ENCODE measurements around the gene ZNF468.
"Not testable (repeated sequence)": the region's sequence is repeated elsewhere in the genome, so short reads cannot be mapped to it uniquely, and the experiment has no call there.

Gene ZNF468

DNA sequence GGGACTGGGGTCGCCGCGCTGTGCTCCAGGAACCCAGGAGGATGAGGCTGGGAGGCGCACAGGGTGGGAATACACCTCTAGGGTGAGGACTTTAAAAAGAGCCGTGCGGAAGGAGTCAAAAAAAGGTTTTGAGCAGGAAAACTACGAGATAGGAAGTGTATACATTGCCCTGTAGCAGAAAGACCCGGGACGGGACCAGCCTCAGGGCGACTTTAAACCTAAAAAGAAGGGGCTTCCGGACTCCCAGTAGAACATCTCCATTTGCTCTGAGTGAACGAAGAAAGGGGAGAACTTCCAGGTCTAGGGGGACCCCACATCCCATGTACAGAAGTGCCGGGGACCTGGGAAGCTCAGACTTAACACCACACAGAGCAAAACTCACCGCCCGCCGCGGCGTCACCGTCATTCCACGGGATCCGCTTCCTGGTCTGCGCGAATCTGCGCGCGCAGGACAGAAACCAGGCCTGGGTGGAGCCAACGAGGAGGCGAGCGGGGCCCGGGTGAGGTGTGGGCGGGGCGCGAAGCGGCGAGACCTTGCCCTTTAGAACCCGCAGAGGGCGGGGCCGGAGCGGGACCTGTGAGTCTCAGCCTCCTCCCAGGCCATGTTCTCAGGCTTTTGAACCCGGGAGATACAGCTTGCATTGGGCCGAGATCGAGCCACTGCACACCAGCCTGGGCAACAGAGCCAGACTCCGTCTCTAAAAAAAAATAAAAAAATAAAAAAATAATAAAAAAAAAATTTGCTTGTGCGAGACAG, 36.0 kb downstream of the ZNF468 start, which contains the start of gene ZNF28:
Gene ZNF28, minus strand, starts transcription at position 430 of the 757 bp plus-strand sequence. CDS start 3,675 bp downstream, outside the sequence.
- not testable (repeated sequence) for H4K5ac ChIP-seq (ENCODE audit: low read length); H3K36me3 ChIP-seq (ENCODE audit: control insufficient read depth, insufficient read depth, low read length); H2AK5ac ChIP-seq (ENCODE audit: low read length); H3K27ac ChIP-seq (ENCODE audit: low read depth, low read length); H3K27me3 ChIP-seq (ENCODE audit: insufficient read depth, low read length, poor library complexity); H3K79me2 ChIP-seq (ENCODE audit: control insufficient read depth, insufficient read depth, low read length); H3K18ac ChIP-seq (ENCODE audit: low read length); H3K4me1 ChIP-seq (ENCODE audit: control insufficient read depth, low read depth, low read length); H2BK120ac ChIP-seq (ENCODE audit: low read depth, low read length); H3K79me1 ChIP-seq (ENCODE audit: low read length); H3K23ac ChIP-seq (ENCODE audit: low read length); H2BK15ac ChIP-seq (replicated peaks; ENCODE audit: low read depth); H2BK5ac ChIP-seq (ENCODE audit: low read length); H3K4ac ChIP-seq (ENCODE audit: low read depth, low read length); H4K8ac ChIP-seq (ENCODE audit: low read depth, low read length)
- Histone ChIP-seq H3K4me3 (ENCODE audit: low read length) (peak within 1 kb of the TSS; percentile 65), H3K9ac (ENCODE audit: low read length) (peak within 1 kb of the TSS; percentile 73), H3K56ac (ENCODE audit: low read length) (peak within 1 kb of the TSS; percentile 73), H3K4me2 (ENCODE audit: low read length) (peak within 1 kb of the TSS; percentile 56)
- no CpG with 5 or more reads among the region's 44 CpGs for WGBS (ENCODE audit: extremely low coverage, insufficient coverage, low lambda C conversion rate)
- peak; percentile 53 for DNase-seq

DNA sequence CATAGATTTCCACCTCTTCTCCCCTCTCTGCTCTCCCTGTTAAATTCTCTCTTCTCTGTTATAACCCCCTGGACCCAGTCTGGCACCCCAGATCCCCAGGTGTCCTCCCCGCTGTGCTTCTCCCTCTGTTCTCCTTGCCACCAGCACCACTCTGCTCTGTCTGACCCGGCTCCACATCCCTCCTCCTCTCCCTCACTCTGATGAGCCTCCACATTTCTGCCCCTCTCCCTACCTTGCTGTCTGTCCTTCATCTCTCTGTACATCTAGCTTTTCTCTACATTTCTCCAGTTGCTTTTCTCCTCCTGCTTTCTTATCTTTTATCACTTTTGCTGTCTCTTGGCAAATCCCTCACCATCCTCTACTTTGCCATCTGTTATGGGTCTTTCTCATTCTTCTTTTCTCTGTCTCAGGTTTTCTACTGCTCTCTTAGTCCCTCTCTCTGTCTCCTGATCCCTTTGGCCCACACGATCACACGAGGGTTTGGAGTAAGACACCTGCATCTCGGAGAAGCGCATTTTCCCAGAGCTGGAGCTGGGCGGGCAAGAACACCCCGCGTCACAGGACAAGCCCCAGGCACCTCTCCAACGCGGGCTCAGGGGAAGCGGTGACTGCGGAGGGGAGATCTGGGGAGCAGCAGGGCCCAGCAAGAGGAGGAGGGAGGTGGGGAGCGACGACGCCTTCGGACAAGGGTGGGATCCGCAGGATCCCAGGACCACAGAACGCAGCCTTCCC, 36.8 kb downstream of the ZNF468 start:
- not testable (repeated sequence) for H3K18ac ChIP-seq (ENCODE audit: low read length); H2BK5ac ChIP-seq (ENCODE audit: low read length); H2BK15ac ChIP-seq (replicated peaks; ENCODE audit: low read depth); H3K4me1 ChIP-seq (ENCODE audit: control insufficient read depth, low read depth, low read length); H3K79me1 ChIP-seq (ENCODE audit: low read length); H3K23ac ChIP-seq (ENCODE audit: low read length); H4K5ac ChIP-seq (ENCODE audit: low read length); H3K4ac ChIP-seq (ENCODE audit: low read depth, low read length); DNase-seq; H4K8ac ChIP-seq (ENCODE audit: low read depth, low read length); H3K27ac ChIP-seq (ENCODE audit: low read depth, low read length); H2AK5ac ChIP-seq (ENCODE audit: low read length); H3K79me2 ChIP-seq (ENCODE audit: control insufficient read depth, insufficient read depth, low read length); H3K4me3 ChIP-seq (ENCODE audit: low read length); H3K27me3 ChIP-seq (ENCODE audit: insufficient read depth, low read length, poor library complexity); H2BK120ac ChIP-seq (ENCODE audit: low read depth, low read length); H3K36me3 ChIP-seq (ENCODE audit: control insufficient read depth, insufficient read depth, low read length)
- WGBS (ENCODE audit: extremely low coverage, insufficient coverage, low lambda C conversion rate), result no CpG with 5 or more reads among the region's 19 CpGs
- H3K56ac ChIP-seq (ENCODE audit: low read length), result peak overlapping the region; percentile 73
- H3K4me2 ChIP-seq (ENCODE audit: low read length), result peak overlapping the region; percentile 56
- H3K9ac ChIP-seq (ENCODE audit: low read length), result peak overlapping the region; percentile 73

DNA sequence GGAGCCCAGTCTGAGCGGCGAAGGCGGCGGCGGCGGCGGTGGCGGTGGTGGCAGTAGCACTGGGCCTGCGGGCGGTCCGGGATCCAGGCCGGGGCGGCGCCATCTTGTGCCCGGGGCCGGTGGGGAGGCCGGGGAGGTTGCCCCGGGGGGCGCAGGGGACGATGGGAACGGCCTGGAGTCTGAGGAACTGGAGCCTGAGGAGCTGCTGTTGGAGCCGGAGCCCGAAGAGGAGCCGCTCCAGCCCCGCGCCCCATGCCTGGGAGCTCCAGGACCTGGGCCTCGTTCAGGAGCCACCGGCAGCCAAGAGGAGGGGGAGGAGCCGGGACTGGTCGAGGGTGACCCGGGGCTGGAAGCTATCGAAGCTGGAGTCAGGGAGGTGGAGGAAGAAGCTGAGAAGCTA, 47.6 kb downstream of the ZNF468 start:
- Histone ChIP-seq H4K5ac (ENCODE audit: low read length) (no peak overlapping the region), H2BK15ac (replicated peaks; ENCODE audit: low read depth) (no peak overlapping the region), H3K4me3 (ENCODE audit: low read length) (no peak overlapping the region), H3K23ac (ENCODE audit: low read length) (no peak overlapping the region), H4K8ac (ENCODE audit: low read depth, low read length) (no peak overlapping the region), H3K27me3 (ENCODE audit: insufficient read depth, low read length, poor library complexity) (no peaks in the 10 kb centered on the region), H3K79me2 (ENCODE audit: control insufficient read depth, insufficient read depth, low read length) (no peaks in the 10 kb centered on the region), H3K79me1 (ENCODE audit: low read length) (no peaks in the 10 kb centered on the region), H3K56ac (ENCODE audit: low read length) (no peak overlapping the region), H3K4me2 (ENCODE audit: low read length) (no peak overlapping the region), H2BK120ac (ENCODE audit: low read depth, low read length) (no peak overlapping the region), H2BK5ac (ENCODE audit: low read length) (no peak overlapping the region), H3K27ac (ENCODE audit: low read depth, low read length) (no peak overlapping the region), H3K4ac (ENCODE audit: low read depth, low read length) (no peak overlapping the region), H3K4me1 (ENCODE audit: control insufficient read depth, low read depth, low read length) (no peaks in the 10 kb centered on the region), H3K9ac (ENCODE audit: low read length) (no peak overlapping the region), H3K18ac (ENCODE audit: low read length) (no peak overlapping the region), H3K36me3 (ENCODE audit: control insufficient read depth, insufficient read depth, low read length) (peaks cover 4% of the 10 kb centered on the region), H2AK5ac (ENCODE audit: low read length) (no peak overlapping the region)
- no peak for DNase-seq
- no CpG with 5 or more reads among the region's 32 CpGs for WGBS (ENCODE audit: extremely low coverage, insufficient coverage, low lambda C conversion rate)

DNA sequence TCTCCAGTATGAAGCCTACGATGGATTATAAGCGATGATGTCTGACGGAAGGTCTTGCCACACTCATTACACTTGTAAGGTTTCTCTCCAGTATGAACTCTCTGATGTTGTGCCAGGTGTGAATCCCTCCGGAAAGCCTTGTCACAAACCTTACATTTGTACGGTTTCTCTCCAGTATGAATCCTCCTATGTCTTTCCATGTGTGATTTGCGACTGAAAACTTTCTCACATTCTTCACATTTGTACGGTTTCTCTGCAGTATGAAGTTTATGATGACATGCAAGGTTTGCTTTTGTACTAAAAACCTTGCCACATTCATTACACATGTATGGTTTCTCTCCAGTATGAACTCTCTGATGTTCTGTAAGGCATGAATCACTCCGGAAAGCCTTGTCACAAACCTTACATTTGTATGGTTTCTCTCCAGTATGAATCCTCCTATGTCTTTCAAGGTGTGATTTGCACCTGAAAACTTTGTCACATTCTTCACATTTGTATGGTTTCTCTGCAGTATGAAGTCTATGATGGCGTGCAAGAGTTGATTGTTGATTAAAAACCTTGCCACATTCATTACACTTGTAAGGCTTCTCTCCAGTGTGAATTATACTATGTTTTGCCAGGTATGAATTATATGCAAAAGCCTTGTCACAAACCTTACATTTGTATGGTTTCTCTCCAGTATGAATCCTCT, 57.3 kb downstream of the ZNF468 start:
- H2BK5ac ChIP-seq (ENCODE audit: low read length); H2BK120ac ChIP-seq (ENCODE audit: low read depth, low read length); H3K4ac ChIP-seq (ENCODE audit: low read depth, low read length); H2AK5ac ChIP-seq (ENCODE audit: low read length); H3K56ac ChIP-seq (ENCODE audit: low read length); H4K5ac ChIP-seq (ENCODE audit: low read length); H3K4me1 ChIP-seq (ENCODE audit: control insufficient read depth, low read depth, low read length); H3K9ac ChIP-seq (ENCODE audit: low read length); H2BK15ac ChIP-seq (replicated peaks; ENCODE audit: low read depth); H3K79me1 ChIP-seq (ENCODE audit: low read length); H3K79me2 ChIP-seq (ENCODE audit: control insufficient read depth, insufficient read depth, low read length); DNase-seq; H3K23ac ChIP-seq (ENCODE audit: low read length); H3K27me3 ChIP-seq (ENCODE audit: insufficient read depth, low read length, poor library complexity); H3K18ac ChIP-seq (ENCODE audit: low read length); H3K27ac ChIP-seq (ENCODE audit: low read depth, low read length); H3K4me2 ChIP-seq (ENCODE audit: low read length); H4K8ac ChIP-seq (ENCODE audit: low read depth, low read length): not testable (repeated sequence)
- H3K4me3 ChIP-seq (ENCODE audit: low read length), result peak overlapping the region; percentile 6
- H3K36me3 ChIP-seq (ENCODE audit: control insufficient read depth, insufficient read depth, low read length), result peaks cover 14% of the 10 kb centered on the region
- WGBS (ENCODE audit: extremely low coverage, insufficient coverage, low lambda C conversion rate), result no CpG with 5 or more reads among the region's 9 CpGs

DNA sequence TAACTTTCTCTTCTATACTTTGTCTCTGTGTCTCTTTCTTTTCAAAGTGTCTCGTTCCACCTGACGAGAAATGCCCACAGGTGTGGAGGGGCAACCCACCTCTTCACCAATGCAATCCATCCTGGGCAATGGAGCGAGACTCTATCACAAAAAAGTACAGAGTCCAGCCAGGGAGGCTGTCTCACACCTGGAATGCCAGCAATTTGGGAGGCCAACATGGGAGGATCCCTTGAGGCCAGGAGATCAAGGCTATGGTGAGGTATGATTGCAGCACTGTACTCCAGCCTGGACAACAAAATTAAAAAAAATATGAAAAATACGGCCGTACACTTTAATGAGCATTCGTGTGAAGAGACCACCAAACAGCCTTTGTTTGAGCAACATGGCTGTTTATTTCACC, 68.0 kb downstream of the ZNF468 start:
- no peaks in the 10 kb centered on the region for H3K36me3 ChIP-seq (ENCODE audit: control insufficient read depth, insufficient read depth, low read length)
- H3K27me3 ChIP-seq (ENCODE audit: insufficient read depth, low read length, poor library complexity), result no peaks in the 10 kb centered on the region
- H3K4me3 ChIP-seq (ENCODE audit: low read length), result no peak overlapping the region
- H3K23ac ChIP-seq (ENCODE audit: low read length), result no peak overlapping the region
- no peak overlapping the region for H3K4me2 ChIP-seq (ENCODE audit: low read length)
- DNase-seq, result peak; percentile 34
- H3K79me2 ChIP-seq (ENCODE audit: control insufficient read depth, insufficient read depth, low read length), result no peaks in the 10 kb centered on the region
- H3K4ac ChIP-seq (ENCODE audit: low read depth, low read length), result no peak overlapping the region
- no peak overlapping the region for H3K56ac ChIP-seq (ENCODE audit: low read length)
- no peak overlapping the region for H2BK120ac ChIP-seq (ENCODE audit: low read depth, low read length)
- no peak overlapping the region for H2AK5ac ChIP-seq (ENCODE audit: low read length)
- WGBS (ENCODE audit: extremely low coverage, insufficient coverage, low lambda C conversion rate), result no CpG with 5 or more reads among the region's 6 CpGs
- H3K27ac ChIP-seq (ENCODE audit: low read depth, low read length), result no peak overlapping the region
- H3K18ac ChIP-seq (ENCODE audit: low read length), result no peak overlapping the region
- no peak overlapping the region for H2BK5ac ChIP-seq (ENCODE audit: low read length)
- H2BK15ac ChIP-seq (replicated peaks; ENCODE audit: low read depth), result no peak overlapping the region
- no peak overlapping the region for H4K5ac ChIP-seq (ENCODE audit: low read length)
- H4K8ac ChIP-seq (ENCODE audit: low read depth, low read length), result no peak overlapping the region
- no peaks in the 10 kb centered on the region for H3K79me1 ChIP-seq (ENCODE audit: low read length)
- no peaks in the 10 kb centered on the region for H3K4me1 ChIP-seq (ENCODE audit: control insufficient read depth, low read depth, low read length)
- no peak overlapping the region for H3K9ac ChIP-seq (ENCODE audit: low read length)

All from mesendoderm (in vitro differentiated cells).